NCI-H446 (cell line): ENCODE results near the gene SLC43A2.
"Not testable (repeated sequence)": the region's sequence is repeated elsewhere in the genome, so short reads cannot be mapped to it uniquely, and the experiment has no call there.

Experiments
- DNase-seq, 2 experiments: peaks; one replicate each; lab custom pipeline; 2025; lab: John Stamatoyannopoulos, UW

The SLC43A2 gene

DNA sequence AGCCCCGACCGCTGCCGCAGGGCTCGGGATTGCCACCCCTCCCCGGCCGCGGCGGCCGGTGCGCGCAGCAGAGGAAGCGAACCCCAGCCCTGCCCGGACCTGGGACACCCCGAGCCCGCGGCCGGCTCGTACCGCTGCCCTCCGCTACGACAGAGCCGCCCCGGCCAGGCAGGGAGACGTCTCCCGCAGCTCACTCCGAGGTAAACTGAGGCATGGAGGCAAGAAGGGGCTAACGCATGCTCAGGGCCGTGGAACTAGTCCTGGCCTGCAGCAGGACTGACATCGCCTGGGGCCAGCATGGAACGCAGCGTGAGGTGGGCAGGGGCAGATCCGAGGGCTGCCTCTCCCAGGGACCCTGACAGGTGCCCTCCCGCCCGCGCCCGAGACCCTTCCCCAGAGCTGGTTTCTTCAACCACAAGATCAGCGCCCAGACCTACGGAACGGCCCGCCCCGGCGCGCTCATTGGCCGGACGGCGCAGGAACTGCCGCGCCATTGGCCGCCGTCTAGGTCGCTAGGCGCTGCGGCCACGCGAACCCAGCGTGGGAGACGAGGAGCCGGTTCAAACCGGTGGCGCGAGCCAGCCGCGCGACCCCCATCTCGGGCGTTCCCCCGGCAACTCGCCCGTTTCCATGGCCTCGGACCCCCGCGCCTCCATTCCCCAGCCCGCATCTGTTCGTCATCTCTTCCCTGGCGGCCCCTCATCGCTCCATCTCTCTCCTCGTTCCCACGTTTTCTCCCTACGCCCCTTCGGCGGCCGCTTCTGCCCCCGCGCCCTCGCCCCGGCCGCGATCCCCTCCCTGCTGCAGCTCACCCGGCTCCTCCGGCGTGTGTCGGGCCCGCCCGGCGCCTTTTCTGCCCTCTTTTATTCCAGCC is at the start of gene SLC43A2:
SLC43A2 (minus strand) TSS at position 853 of the 874 bp plus-strand sequence. CDS start 960 bp downstream, outside the sequence.
- DNase-seq: peak; percentile 67 to 86

DNA sequence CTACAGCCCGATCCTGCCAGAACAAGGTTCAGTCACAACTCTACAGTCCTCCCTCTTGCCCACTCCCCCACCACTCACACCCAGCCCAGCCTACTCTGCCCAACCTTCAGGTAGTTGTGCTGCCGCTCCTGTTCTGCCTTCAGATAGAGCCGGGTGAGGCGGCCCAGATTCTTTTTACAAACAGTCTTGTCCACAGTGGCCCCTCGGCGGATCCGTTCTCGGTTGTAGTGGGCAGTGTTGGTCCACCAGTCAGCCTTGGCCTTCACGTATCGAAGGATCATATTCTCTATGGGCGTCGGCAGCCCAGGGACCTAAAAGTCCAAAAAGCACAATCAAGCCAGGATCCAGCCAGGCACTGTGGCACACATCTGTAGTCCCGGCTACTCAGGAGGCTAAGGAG is 47.8 kb upstream of the SLC43A2 start:
- no peak for DNase-seq

GRCh38 chr17:1673041-1673785 is 44.6 kb upstream of the SLC43A2 start:
- DNase-seq: no peak

- not testable (repeated sequence) for DNase-seq
Observed at GRCh38 chr17:1663934-1664333, 35.3 kb upstream of the SLC43A2 start.

DNA sequence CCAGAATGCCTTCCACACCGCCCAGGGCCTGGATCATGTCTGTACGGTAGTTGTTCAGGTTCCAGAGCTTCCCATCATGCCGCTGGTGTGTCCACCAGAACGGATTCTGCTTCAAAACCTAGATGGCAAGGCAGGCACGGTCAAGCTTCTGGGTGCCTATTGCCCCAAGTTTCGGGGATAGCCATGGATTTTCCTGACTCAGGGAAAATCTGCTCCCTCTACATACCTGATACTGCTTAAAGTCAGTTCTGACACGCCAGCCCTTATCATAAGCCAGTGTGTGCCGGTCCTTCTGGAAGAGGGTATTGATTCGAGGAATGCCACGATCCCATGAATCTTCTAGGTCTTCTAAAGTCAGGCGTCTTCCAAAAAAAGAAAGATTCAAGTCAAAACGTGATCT is 32.4 kb upstream of the SLC43A2 start:
- DNase-seq: no peak

DNA sequence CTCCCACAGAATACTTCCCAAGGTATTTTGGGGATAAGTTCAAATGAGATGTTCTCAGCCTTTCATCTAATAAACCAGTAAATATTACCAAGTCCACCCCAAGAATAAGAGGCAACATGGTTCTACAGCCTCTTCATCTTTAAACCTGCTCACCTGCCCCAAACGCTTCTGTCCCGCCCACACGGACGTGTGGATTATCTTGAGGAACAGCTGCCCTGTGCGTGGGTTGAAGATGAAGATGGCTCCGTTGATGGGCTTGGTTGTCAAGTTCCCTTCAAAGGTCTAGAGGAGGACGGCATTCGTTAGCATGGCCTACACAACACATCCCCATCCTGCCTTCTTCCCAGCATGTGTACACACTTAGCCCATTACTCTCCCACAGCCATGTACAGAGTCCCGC is 29.5 kb upstream of the SLC43A2 start:
- no peak for DNase-seq

- DNase-seq: no peak
Observed at GRCh38 chr17:1653735-1654134, 25.1 kb upstream of the SLC43A2 start.

DNA sequence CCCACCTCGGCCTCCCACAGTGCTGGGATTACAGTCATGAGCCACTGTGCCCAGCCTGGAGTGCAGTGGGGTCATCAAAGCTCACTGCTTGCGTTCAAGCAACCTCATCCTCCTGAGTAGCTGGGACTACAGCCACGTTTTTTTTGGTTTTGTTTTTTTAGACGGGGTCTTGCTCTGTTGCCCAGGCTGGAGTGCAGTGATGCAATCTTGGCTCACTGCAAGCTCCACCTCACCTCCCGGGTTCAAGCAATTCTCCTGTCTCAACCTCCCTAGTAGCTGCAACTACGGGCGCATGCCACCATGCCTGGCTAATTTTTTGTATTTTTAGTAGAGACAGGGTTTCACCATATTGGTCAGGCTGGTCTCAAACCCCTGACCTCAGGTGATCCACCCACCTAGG is 24.2 kb upstream of the SLC43A2 start:
- DNase-seq: not testable (repeated sequence)

DNA sequence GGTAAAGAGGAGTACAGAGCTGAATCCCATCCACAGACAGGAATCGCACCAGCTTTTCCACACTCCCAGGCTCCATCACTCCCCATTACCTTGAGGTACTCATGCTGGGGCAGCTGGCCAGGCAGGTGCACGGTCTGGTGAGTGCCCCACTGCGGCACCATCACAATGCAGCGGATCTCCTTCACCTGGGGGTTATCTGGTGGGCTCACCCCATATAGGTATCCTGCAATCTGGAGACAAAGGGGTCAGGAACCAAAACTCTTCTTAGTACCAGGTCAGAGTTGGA is 22.9 kb upstream of the SLC43A2 start:
- DNase-seq: no peak

DNA sequence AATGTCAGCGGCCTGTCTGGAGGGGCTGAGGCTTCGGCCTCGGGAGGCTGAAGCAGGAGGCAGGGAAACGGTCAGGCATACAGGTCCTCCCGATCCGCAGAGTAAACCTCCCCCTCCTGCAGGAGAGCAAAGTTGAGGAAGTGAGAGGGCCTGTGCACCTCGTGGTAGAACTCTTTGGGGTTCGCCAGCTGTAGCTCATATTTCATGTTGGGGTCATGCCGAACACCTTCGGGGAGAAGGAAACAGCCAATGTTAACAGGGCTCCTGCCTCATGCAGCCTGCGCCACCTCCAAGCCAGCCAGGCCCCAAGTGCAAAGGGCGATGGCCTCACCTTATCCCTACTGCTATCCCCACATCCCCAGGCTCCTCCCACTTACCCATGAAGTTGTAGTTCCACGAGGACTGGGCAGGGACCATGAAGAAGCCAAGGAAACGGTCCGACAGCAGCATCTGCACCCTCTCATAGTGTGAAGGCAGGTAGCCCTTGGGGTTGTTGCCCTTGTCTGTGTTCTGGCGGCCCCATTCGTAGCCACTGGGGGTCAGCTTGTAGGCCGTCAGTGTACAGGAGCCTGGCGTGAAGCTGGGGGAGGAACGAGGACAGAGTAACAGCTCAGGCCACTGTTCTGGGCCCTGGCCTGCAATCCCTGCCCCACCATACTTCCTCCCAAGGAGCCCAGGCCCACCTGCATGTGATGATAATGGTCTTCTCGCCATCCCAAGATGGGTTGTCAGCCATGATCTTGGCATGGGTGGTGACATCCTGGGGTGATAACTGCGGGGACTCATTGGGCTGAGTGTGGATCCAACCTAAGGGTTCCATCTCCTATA is 22.3 kb upstream of the SLC43A2 start:
- no peak for DNase-seq

DNA sequence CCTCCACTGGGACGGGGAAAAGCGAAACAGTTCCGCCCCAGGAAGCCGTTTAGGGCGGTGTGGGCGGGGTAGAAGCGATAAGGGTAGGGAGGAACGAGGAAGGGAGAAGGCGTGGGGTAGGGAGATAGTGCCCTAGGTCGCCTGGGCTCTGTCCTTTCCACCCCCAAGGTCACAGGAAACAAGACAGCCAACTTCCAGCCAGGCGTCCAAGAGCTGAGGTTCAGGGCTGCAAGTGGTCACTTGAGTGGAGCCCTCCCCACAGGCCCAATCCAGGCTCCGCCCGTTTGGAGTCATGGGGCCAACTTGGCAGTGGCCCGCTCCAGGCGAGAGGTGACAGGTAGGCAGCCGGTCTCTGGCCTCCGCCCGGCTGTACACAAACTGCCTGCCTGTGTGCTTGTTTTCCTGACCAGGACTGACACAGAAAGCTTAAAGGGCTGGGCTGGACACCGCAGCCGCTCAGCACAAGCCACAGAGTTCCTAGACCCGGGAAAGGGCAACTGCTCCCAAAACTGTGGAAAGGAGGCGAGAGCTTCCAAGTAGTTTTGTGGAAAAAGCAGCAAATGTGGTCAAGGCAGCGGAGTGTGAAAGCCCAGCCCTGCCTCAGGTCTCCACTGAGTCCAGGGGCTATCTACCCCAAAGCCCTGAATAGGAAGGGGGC is 21.3 kb upstream of the SLC43A2 start, which contains the start of gene RILP:
RILP (minus strand) TSS at position 23 of the 658 bp plus-strand sequence. CDS start 62 bp downstream, outside the sequence.
- no peak for DNase-seq

GRCh38 chr17:1648963-1649843 is 20.6 kb upstream of the SLC43A2 start:
- peak; percentile 18 to 85 for DNase-seq

GRCh38 chr17:1648173-1648962 is 19.7 kb upstream of the SLC43A2 start:
- no peak for DNase-seq

- no peak for DNase-seq
Observed at GRCh38 chr17:1647802-1648171, 19.2 kb upstream of the SLC43A2 start.

GRCh38 chr17:1646199-1646875 is 17.7 kb upstream of the SLC43A2 start:
- DNase-seq: no peak

DNA sequence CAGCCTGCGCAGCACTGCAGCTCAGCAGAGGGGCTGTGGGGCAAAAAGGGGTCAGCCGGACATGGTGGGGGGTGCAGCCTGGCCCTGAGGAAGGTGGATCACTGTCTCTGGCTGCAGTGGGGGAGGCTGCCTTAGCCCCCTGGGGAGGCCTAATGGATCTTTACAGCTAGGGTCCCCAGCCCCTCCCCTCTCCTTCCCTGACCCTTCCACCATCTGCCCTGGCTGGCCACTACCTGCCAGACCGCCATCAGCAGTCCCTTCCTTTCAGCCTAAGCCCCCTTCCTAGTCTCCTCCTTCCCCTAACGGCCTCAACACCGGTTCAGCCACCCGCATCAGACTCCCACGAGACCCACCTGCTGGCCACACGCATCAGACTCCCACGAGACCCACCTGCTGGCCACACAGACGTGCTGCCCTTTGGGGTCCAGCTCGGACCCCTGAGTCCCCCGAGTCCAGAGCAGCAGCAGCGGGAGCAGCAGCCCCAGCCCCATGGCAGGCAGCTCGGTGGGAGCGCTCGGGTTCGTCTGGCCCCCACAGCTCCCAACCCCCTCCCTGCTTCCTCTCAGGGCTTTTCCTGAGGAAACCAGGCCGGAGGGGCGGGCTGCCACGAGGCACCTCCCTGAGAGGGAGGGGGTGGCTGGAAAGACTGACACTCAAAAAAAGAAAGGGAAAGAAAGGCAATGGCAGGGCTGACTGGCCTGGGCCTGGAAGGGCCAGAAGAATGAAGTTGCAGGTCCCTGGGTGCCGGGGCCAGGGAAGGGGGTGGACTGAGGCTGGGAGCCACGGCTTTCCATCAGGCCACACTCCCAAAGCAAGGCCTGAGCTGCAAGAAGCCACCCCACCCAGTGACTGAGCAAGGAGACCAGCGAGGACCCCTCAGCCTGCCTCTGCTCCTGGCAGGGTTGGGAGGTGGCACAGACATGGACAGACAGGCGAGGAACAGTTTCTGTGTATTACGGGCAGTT is 16.9 kb upstream of the SLC43A2 start, which contains the start of gene SCARF1:
SCARF1 (minus strand) TSS at position 526 of the 965 bp plus-strand sequence; CDS start at position 491, 35 bp downstream.
- DNase-seq: no peak

DNA sequence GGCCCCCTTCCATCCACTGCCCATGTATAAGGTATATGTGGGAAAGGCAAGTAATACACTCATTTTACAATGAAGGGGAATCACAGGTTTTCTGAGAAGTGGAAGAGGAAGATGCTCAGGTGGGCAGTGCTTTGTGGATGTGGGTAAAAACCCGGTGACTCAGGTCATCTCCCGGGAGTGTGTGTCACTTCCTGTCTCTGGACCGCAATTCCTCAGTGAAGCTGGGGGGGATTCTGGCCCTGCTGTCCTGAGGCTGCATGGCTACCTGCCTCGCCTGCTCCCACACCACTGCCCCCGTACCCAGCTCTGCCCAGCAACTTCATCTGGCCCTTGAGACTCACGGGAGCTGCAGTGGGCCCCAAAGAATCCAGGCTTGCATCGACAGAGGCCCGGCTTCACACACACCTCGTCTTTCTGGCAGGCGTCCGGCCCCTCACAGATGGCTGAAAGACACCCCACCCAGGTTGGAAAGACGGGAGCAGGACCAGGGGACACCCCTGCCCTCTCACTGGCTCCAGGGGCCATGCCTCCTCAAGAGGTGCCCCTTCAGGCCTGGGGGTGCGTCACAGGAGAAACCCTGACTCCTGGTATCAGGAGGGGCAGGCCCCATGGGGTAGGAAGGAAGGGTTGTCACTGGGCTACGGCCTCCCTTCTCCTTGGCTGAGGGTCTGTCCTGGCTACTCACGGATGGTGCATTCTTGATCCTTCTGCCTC is 16.0 kb upstream of the SLC43A2 start:
- no peak for DNase-seq
